GM18508 (cell line): ENCODE results near the gene NAPA.

ENCODE experiments used
- ATAC-seq: cut with Tn5 transposase; IDR thresholded peaks from one replicate; pipeline ENCODE4 v1.9.1; 2021; ENCODE audit warnings: moderate number of reproducible peaks; ENCODE audit not compliant: insufficient read depth, unreplicated experiment

NAPA gene

GRCh38 chr19:47526798-47527197 is 11.9 kb upstream of the NAPA start:
- ATAC-seq: no peak

GRCh38 chr19:47523473-47523872 is 8.6 kb upstream of the NAPA start:
- no peak for ATAC-seq

GRCh38 chr19:47521473-47522180 is 6.8 kb upstream of the NAPA start:
- no peak for ATAC-seq

- ATAC-seq: no peak
These were observed 6.0 kb upstream of the NAPA start for GRCh38 chr19:47520839-47521238.

GRCh38 chr19:47520343-47520806 is 5.5 kb upstream of the NAPA start:
- ATAC-seq: no peak

- ATAC-seq: no peak
These were observed 4.0 kb upstream of the NAPA start for GRCh38 chr19:47518854-47519253.

- no peak for ATAC-seq
These were observed 3.3 kb upstream of the NAPA start for GRCh38 chr19:47518139-47518538.

- no peak for ATAC-seq
These were observed 553 bp downstream of the NAPA start for GRCh38 chr19:47514151-47514868.

GRCh38 chr19:47512948-47513319 is 1.9 kb downstream of the NAPA start:
- no peak for ATAC-seq

- ATAC-seq: no peak
These were observed 2.5 kb downstream of the NAPA start for GRCh38 chr19:47512183-47512947.

GRCh38 chr19:47511681-47512080 is 3.2 kb downstream of the NAPA start:
- ATAC-seq: no peak

GRCh38 chr19:47511128-47511517 is 3.7 kb downstream of the NAPA start:
- no peak for ATAC-seq

GRCh38 chr19:47510516-47511127 is 4.2 kb downstream of the NAPA start:
- no peak for ATAC-seq

GRCh38 chr19:47509973-47510372 is 4.9 kb downstream of the NAPA start:
- no peak for ATAC-seq

GRCh38 chr19:47509170-47509847 is 5.6 kb downstream of the NAPA start:
- ATAC-seq: no peak

GRCh38 chr19:47508721-47509120 is 6.1 kb downstream of the NAPA start:
- no peak for ATAC-seq

GRCh38 chr19:47507924-47508553 is 6.8 kb downstream of the NAPA start:
- ATAC-seq: no peak

GRCh38 chr19:47507012-47507411 is 7.9 kb downstream of the NAPA start:
- ATAC-seq: no peak

GRCh38 chr19:47506459-47506858 is 8.4 kb downstream of the NAPA start:
- ATAC-seq: no peak

- ATAC-seq: no peak
These were observed 9.4 kb downstream of the NAPA start for GRCh38 chr19:47505506-47505905.
